CD14-positive monocyte (primary cell): ENCODE data around the gene ZNF385B. TPM values are rescaled to one million over a fixed set of nuclear protein-coding genes. Genes with fewer than 3 reads are reported as not detected.

Experiments
- DNase-seq, 3 donors: peaks; one replicate each; pipeline ENCODE4 v3.0.0-alpha.2; 2011 to 2022
- H2AFZ ChIP-seq: 2 replicates; pipeline ENCODE4 v1.6.0; 2012; ENCODE audit warnings: mild to moderate bottlenecking, low read depth, low read length, inconsistent platforms; ENCODE audit not compliant: insufficient read depth, poor library complexity, severe bottlenecking
- H3K27ac ChIP-seq, 2 donors: 1 replicate in 1 of 2; 2 replicates in 1 of 2; pipeline ENCODE4 v1.5.1; 2012 to 2013; ENCODE audit warnings: low read length in 2 of 2, control low read depth in 1 of 2, inconsistent platforms in 1 of 2, low read depth in 1 of 2, mild to moderate bottlenecking in 1 of 2
- H3K27me3 ChIP-seq, 2 donors: one replicate each; pipeline versions ENCODE4 v1.6.0 to v1.6.1; 2011 to 2013; ENCODE audit warnings: low read length in 2 of 2; ENCODE audit not compliant: control insufficient read depth in 2 of 2, insufficient read depth in 2 of 2
- H3K36me3 ChIP-seq, 2 donors: replicated peaks in 1 of 2; 1 replicate in 1 of 2; 2 replicates in 1 of 2; pipeline versions ENCODE4 v1.5.1 to v1.6.1; 2012 to 2013; ENCODE audit warnings: low read length in 2 of 2, control low read depth in 1 of 2, inconsistent platforms in 1 of 2, mild to moderate bottlenecking in 1 of 2; ENCODE audit not compliant: insufficient read depth in 2 of 2, control insufficient read depth in 1 of 2
- H3K4me1 ChIP-seq, 2 donors: 1 replicate in 1 of 2; 2 replicates in 1 of 2; pipeline versions ENCODE4 v1.5.1 to v1.6.1; 2012 to 2013; ENCODE audit warnings: low read length in 2 of 2, control low read depth in 1 of 2, inconsistent platforms in 1 of 2, mild to moderate bottlenecking in 1 of 2, moderate library complexity in 1 of 2; ENCODE audit not compliant: insufficient read depth in 2 of 2, control insufficient read depth in 1 of 2
- H3K4me2 ChIP-seq: replicated peaks from 2 replicates; pipeline ENCODE3; 2012; ENCODE audit warnings: low read length, moderate library complexity, mild to moderate bottlenecking; ENCODE audit not compliant: poor library complexity, severe bottlenecking; ENCODE audit errors: extremely low read depth
- H3K4me3 ChIP-seq, 3 experiments: fragments of 200-600 bp in 1 of 3; sonication (generic) in 1 of 3; replicated peaks in 1 of 3; 1 replicate in 2 of 3; 2 replicates in 1 of 3; pipeline ENCODE4 v1.5.1; 2011 to 2013; ENCODE audit warnings: low read length in 3 of 3, mild to moderate bottlenecking in 3 of 3, control low read depth in 2 of 3, low read depth in 2 of 3, inconsistent platforms in 1 of 3, moderate library complexity in 1 of 3
- H3K79me2 ChIP-seq: 2 replicates; pipeline ENCODE4 v1.6.0; 2012; ENCODE audit warnings: mild to moderate bottlenecking, control low read depth, inconsistent platforms, low read length, moderate library complexity; ENCODE audit not compliant: insufficient read depth
- H3K9ac ChIP-seq: 2 replicates; pipeline ENCODE4 v1.6.0; 2017; ENCODE audit warnings: low read length, mild to moderate bottlenecking; ENCODE audit not compliant: insufficient read depth, poor library complexity, severe bottlenecking
- H3K9me3 ChIP-seq, 2 donors: replicated peaks in 1 of 2; 1 replicate in 1 of 2; 2 replicates in 1 of 2; pipeline versions ENCODE4 v1.5.1 to v1.6.1; 2012 to 2013; ENCODE audit warnings: low read length in 2 of 2, control low read depth in 1 of 2; ENCODE audit not compliant: control insufficient read depth in 1 of 2, insufficient read depth in 1 of 2
- H4K20me1 ChIP-seq: 2 replicates; pipeline ENCODE4 v1.6.0; 2012; ENCODE audit warnings: mild to moderate bottlenecking, low read length, control low read depth, moderate library complexity; ENCODE audit not compliant: insufficient read depth
- H3K27ac Mint-ChIP-seq, 7 donors: one replicate each; pipeline ENCODE4 v1.8.0; 2020; ENCODE audit warnings: mild to moderate bottlenecking in 7 of 7, mixed read lengths in 7 of 7, moderate library complexity in 6 of 7, inconsistent platforms in 2 of 7
- H3K27me3 Mint-ChIP-seq, 3 donors: one replicate each; pipeline ENCODE4 v1.8.0; 2021 to 2022; ENCODE audit warnings: low read depth in 3 of 3, mild to moderate bottlenecking in 3 of 3, mixed read lengths in 3 of 3, moderate library complexity in 3 of 3, inconsistent platforms in 1 of 3
- H3K36me3 Mint-ChIP-seq, 2 donors: one replicate each; pipeline ENCODE4 v1.8.0; 2020; ENCODE audit warnings: mixed read lengths in 2 of 2, inconsistent platforms in 1 of 2, mild to moderate bottlenecking in 1 of 2
- H3K4me1 Mint-ChIP-seq: one replicate; pipeline ENCODE4 v1.8.0; 2020; ENCODE audit warnings: mild to moderate bottlenecking, mixed read lengths
- H3K4me3 Mint-ChIP-seq, 2 donors: one replicate each; pipeline ENCODE4 v1.8.0; 2020; ENCODE audit warnings: mild to moderate bottlenecking in 2 of 2, mixed read lengths in 2 of 2, moderate library complexity in 1 of 2
- H3K9me3 Mint-ChIP-seq, 7 donors: one replicate each; pipeline ENCODE4 v1.8.0; 2020 to 2022; ENCODE audit warnings: mixed read lengths in 7 of 7, mild to moderate bottlenecking in 6 of 7, moderate library complexity in 6 of 7, inconsistent platforms in 2 of 7
- WGBS: methylation state at CpG from one replicate; pipeline ENCODE4 v1.1.5; 2013; ENCODE audit warnings: missing lambda C conversion rate; ENCODE audit not compliant: insufficient coverage; 5-methylcytosine and 5-hydroxymethylcytosine counted together
- intact Hi-C, 2 donors: fragments of 100-400 bp; cut with micrococcal nuclease; formaldehyde crosslinking; loops; one replicate each; pipeline versions ENCODE4 v1.15.0 to v1.15.1; 2023
- polyA plus RNA-seq, 3 donors: library from polyadenylated mRNA; depleted of rRNA in 1 of 3; unstranded in 2 of 3; stranded (reverse) in 1 of 3; fragments of 300-500 nt in 2 of 3; fragments of >200 nt in 1 of 3; fragmentation: Illumina TruSeq in 2 of 3; gene quantifications; 1 replicate in 2 of 3; 2 replicates in 1 of 3; pipeline ENCODE4 v1.2.3, GENCODE V29; 2012 to 2021
- TF ChIP-seq, protein P1 (sequence below): fragments of 200-600 bp; IDR thresholded peaks from one replicate; pipeline ENCODE4 v1.8.0; 2022; ENCODE audit warnings: antibody characterized with exemption, mild to moderate bottlenecking

The ZNF385B gene
- polyA plus RNA-seq, 3 donors, result not detected

DNA sequence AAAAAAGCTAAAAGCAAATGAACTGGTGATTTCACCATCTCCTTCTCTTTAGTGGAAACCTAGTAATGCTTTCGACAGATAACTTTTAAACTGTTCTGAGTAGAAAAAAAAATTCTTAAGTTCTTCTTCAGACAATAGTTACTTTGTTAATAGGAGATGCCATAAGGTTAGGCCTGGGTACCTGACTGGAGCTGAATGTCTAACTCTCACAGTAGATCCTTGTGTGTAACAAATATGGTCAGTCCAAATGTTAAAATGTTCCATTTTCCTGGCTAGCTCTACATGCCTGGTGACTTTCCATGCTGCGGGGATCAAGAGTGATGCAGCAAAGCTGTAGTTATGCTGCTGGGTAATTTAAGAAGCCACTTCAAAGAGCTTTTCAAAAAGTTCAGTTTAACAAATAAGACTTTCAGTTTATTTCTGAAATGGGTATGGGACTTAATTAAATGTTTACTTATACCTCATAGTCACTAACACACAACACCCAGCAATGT lies 332.8 kb downstream of the ZNF385B start:
- DNase-seq, result no peak
- Histone ChIP-seq H3K79me2 (no peaks in the 10 kb centered on the region), H3K4me1 (no peaks in the 10 kb centered on the region), H3K9ac (no peak overlapping the region), H4K20me1 (no peaks in the 10 kb centered on the region), H3K9me3 (no peaks in the 10 kb centered on the region), H3K4me2 (no peak overlapping the region), H3K4me3 (no peak overlapping the region), H2AFZ (no peak overlapping the region), H3K27me3 (no peaks in the 10 kb centered on the region), H3K36me3 (no peaks in the 10 kb centered on the region), H3K27ac (no peak overlapping the region)
- Mint-ChIP-seq H3K4me3 (no peak overlapping the region), H3K27me3 (peaks cover 0 to 2% (median 0%) of the 10 kb centered on the region in 3 donors), H3K4me1 (no peaks in the 10 kb centered on the region), H3K36me3 (no peaks in the 10 kb centered on the region), H3K9me3 (peaks cover 0 to 3% (median 0%) of the 10 kb centered on the region in 7 donors), H3K27ac (no peak overlapping the region)
- TF ChIP-seq, protein P1, sequence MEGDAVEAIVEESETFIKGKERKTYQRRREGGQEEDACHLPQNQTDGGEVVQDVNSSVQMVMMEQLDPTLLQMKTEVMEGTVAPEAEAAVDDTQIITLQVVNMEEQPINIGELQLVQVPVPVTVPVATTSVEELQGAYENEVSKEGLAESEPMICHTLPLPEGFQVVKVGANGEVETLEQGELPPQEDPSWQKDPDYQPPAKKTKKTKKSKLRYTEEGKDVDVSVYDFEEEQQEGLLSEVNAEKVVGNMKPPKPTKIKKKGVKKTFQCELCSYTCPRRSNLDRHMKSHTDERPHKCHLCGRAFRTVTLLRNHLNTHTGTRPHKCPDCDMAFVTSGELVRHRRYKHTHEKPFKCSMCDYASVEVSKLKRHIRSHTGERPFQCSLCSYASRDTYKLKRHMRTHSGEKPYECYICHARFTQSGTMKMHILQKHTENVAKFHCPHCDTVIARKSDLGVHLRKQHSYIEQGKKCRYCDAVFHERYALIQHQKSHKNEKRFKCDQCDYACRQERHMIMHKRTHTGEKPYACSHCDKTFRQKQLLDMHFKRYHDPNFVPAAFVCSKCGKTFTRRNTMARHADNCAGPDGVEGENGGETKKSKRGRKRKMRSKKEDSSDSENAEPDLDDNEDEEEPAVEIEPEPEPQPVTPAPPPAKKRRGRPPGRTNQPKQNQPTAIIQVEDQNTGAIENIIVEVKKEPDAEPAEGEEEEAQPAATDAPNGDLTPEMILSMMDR, result no peak
- no CpG with 5 or more reads among the region's 2 CpGs for WGBS
- intact Hi-C loops, result no loop called here

DNA sequence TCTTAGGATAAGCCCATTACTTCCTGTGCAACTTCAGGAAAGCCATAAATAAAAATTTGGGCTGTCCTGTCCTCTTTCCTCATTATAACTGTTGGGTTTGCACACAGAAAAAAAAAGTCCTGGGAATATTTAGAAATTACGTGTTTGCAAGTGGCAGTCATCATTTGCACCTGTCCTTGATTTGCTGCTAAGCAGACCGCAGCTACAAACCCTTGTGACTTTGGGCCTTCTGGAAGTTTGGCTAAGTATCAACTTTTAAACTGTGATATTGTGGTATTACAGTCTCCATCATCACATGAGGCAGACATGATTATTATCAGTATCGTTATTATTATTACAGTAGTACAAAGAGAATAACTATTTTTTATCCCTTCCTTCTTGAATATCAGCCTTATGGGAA lies 336.1 kb downstream of the ZNF385B start:
- Mint-ChIP-seq H3K4me1 (no peaks in the 10 kb centered on the region), H3K27ac (no peak overlapping the region), H3K9me3 (peaks cover 0 to 3% (median 0%) of the 10 kb centered on the region in 7 donors), H3K4me3 (no peak overlapping the region), H3K36me3 (no peaks in the 10 kb centered on the region), H3K27me3 (peaks cover 0 to 4% (median 0%) of the 10 kb centered on the region in 3 donors)
- Histone ChIP-seq H4K20me1 (no peaks in the 10 kb centered on the region), H3K4me3 (no peak overlapping the region), H3K27me3 (no peaks in the 10 kb centered on the region), H3K36me3 (no peaks in the 10 kb centered on the region), H3K4me2 (no peak overlapping the region), H3K9ac (no peak overlapping the region), H3K27ac (no peak overlapping the region), H3K9me3 (no peaks in the 10 kb centered on the region), H2AFZ (no peak overlapping the region), H3K4me1 (no peaks in the 10 kb centered on the region), H3K79me2 (no peaks in the 10 kb centered on the region)
- 100% methylated on average over 2 of the region's 3 CpGs for WGBS
- TF ChIP-seq, protein P1, result no peak
- intact Hi-C loops, result no loop called here
- DNase-seq, result no peak
